B cell (primary cell): ENCODE results near the gene PRKAG2. TPM values are rescaled to one million over a fixed set of nuclear protein-coding genes. Genes with fewer than 3 reads are reported as not detected.

ENCODE experiments used
- ATAC-seq: fragments of 200-7000 bp; cut with Tn5 transposase; one replicate; pipeline ENCODE4 v1.10.0; 2021; ENCODE audit warnings: low read depth, mild to moderate bottlenecking, moderate number of reproducible peaks, moderate library complexity
- CTCF ChIA-PET: fragments of 350-600 bp; sonication (Branson Sonifier 250); formaldehyde crosslinking; loops from one replicate; lab custom pipeline; 2021; ENCODE audit warnings: antibody characterized with exemption, inconsistent platforms; lab: Charles Lee
- POLR2A ChIA-PET: fragments of 350-600 bp; sonication (Branson Sonifier 250); formaldehyde crosslinking; loops from one replicate; lab custom pipeline; 2021; ENCODE audit warnings: antibody characterized with exemption; lab: Charles Lee
- DNase-seq: peaks from one replicate; pipeline ENCODE4 v3.0.0; 2013
- H2AFZ ChIP-seq: 2 replicates; pipeline ENCODE4 v1.6.1; 2012; ENCODE audit warnings: mild to moderate bottlenecking, low read depth, low read length; ENCODE audit not compliant: insufficient read depth, poor library complexity, severe bottlenecking
- H3K27ac ChIP-seq, 2 donors: 1 replicate in 1 of 2; 2 replicates in 1 of 2; pipeline ENCODE4 v1.5.1; 2012 to 2013; ENCODE audit warnings: low read length in 2 of 2, mild to moderate bottlenecking in 2 of 2, moderate library complexity in 1 of 2
- H3K27me3 ChIP-seq, 4 experiments: fragments of 200-600 bp in 1 of 4; sonication (generic) in 1 of 4; replicated peaks in 1 of 4; 1 replicate in 2 of 4; 2 replicates in 2 of 4; pipeline versions ENCODE4 v1.6.1 to v1.7.0; 2013 to 2016; ENCODE audit warnings: low read length in 3 of 4, mild to moderate bottlenecking in 2 of 4, mixed read lengths in 1 of 4, moderate library complexity in 1 of 4; ENCODE audit not compliant: insufficient read depth in 4 of 4, control insufficient read depth in 3 of 4; ENCODE audit errors: control extremely low read depth in 1 of 4
- H3K36me3 ChIP-seq, 2 experiments: replicated peaks in 1 of 2; 1 replicate in 1 of 2; 2 replicates in 1 of 2; pipeline versions ENCODE4 v1.6.1 to v1.7.1; 2013; ENCODE audit warnings: low read length in 1 of 2; ENCODE audit not compliant: insufficient read depth in 2 of 2, control insufficient read depth in 1 of 2; ENCODE audit errors: control extremely low read depth in 1 of 2, extremely low read depth in 1 of 2
- H3K4me1 ChIP-seq, 2 donors: fragments of 200-600 bp in 1 of 2; sonication (generic) in 1 of 2; 1 replicate in 1 of 2; 2 replicates in 1 of 2; pipeline versions ENCODE4 v1.5.1 to v1.6.1; 2013 to 2017; ENCODE audit warnings: low read length in 2 of 2; ENCODE audit not compliant: control insufficient read depth in 2 of 2, insufficient read depth in 2 of 2
- H3K4me2 ChIP-seq: replicated peaks from 2 replicates; pipeline ENCODE3; 2012; ENCODE audit warnings: mild to moderate bottlenecking, low read depth, low read length; ENCODE audit not compliant: poor library complexity, severe bottlenecking
- H3K4me3 ChIP-seq, 5 experiments: fragments of 200-600 bp in 1 of 5; sonication (generic) in 1 of 5; 1 replicate in 3 of 5; 2 replicates in 2 of 5; pipeline versions ENCODE4 v1.5.1 to v1.7.0; 2011 to 2016; ENCODE audit warnings: low read length in 4 of 5, mild to moderate bottlenecking in 4 of 5, low read depth in 2 of 5, control low read depth in 1 of 5, moderate library complexity in 1 of 5; ENCODE audit not compliant: insufficient read depth in 1 of 5; ENCODE audit errors: control extremely low read depth in 1 of 5, extremely low read depth in 1 of 5
- H3K79me2 ChIP-seq: fragments of 200-600 bp; sonication (generic); one replicate; pipeline ENCODE4 v1.6.0; 2016; ENCODE audit warnings: low read length; ENCODE audit not compliant: control insufficient read depth, insufficient read depth
- H3K9ac ChIP-seq: fragments of 200-600 bp; sonication (generic); 2 replicates; pipeline ENCODE4 v1.6.1; 2017; ENCODE audit warnings: mild to moderate bottlenecking, low read length, moderate library complexity
- H3K9me3 ChIP-seq, 3 donors: one replicate each; pipeline versions ENCODE4 v1.6.1 to v1.7.1; 2013; ENCODE audit warnings: low read length in 2 of 3; ENCODE audit not compliant: control insufficient read depth in 2 of 3, insufficient read depth in 1 of 3; ENCODE audit errors: control extremely low read depth in 1 of 3
- H4K20me1 ChIP-seq: 2 replicates; pipeline ENCODE4 v1.6.0; 2012; ENCODE audit warnings: mild to moderate bottlenecking, low read length; ENCODE audit not compliant: insufficient read depth, control insufficient read depth, poor library complexity, severe bottlenecking
- H3K27ac Mint-ChIP-seq: one replicate; pipeline ENCODE4 v1.8.0; 2021; ENCODE audit warnings: mixed read lengths
- H3K27me3 Mint-ChIP-seq: one replicate; pipeline ENCODE4 v1.8.0; 2021; ENCODE audit warnings: mixed read lengths
- H3K4me1 Mint-ChIP-seq: one replicate; pipeline ENCODE4 v1.8.0; 2021; ENCODE audit warnings: mixed read lengths
- H3K4me3 Mint-ChIP-seq: one replicate; pipeline ENCODE4 v1.8.0; 2021; ENCODE audit warnings: mixed read lengths
- H3K9me3 Mint-ChIP-seq: one replicate; pipeline ENCODE4 v1.8.0; 2022; ENCODE audit warnings: mixed read lengths; ENCODE audit not compliant: insufficient read depth
- CTCF ChIP-seq: fragments of 200-600 bp; IDR thresholded peaks from one replicate; pipeline ENCODE4 v1.8.0; 2022; ENCODE audit warnings: antibody characterized with exemption, mild to moderate bottlenecking
- EZH2 ChIP-seq: IDR thresholded peaks from 2 replicates; pipeline ENCODE4 v1.6.1; 2012; ENCODE audit warnings: borderline replicate concordance, low read depth, mild to moderate bottlenecking, moderate library complexity, low read length; ENCODE audit not compliant: insufficient read depth, poor library complexity, severe bottlenecking
- WGBS: methylation state at CpG from one replicate; pipeline ENCODE4 v1.1.5; 2013; ENCODE audit warnings: missing lambda C conversion rate; ENCODE audit not compliant: insufficient coverage; 5-methylcytosine and 5-hydroxymethylcytosine counted together
- intact Hi-C: fragments of 100-400 bp; cut with micrococcal nuclease; formaldehyde crosslinking; loops from one replicate; pipeline ENCODE4 v1.10.0; 2022
- polyA plus RNA-seq: library from polyadenylated mRNA; depleted of rRNA; stranded (reverse); fragments of >200 nt; gene quantifications from 2 replicates; pipeline ENCODE4 v1.2.3, GENCODE V29; 2012
- total RNA-seq, 2 donors: library from RNA; stranded (reverse); fragments of 120-200 nt in 1 of 2; gene quantifications; 1 replicate in 1 of 2; 2 replicates in 1 of 2; pipeline versions ENCODE4 v1.2.3 to v1.2.4, GENCODE V29; 2013 to 2022

The PRKAG2 gene
- total and polyA plus RNA-seq, 2 donors (not counting 1 experiment from before 2014, with no cell fraction given) = 22.1 to 56.3 TPM

GRCh38 chr7:151621961-151622360, 255.0 kb downstream of the PRKAG2 start:
- H3K9me3 ChIP-seq = no peaks in the 10 kb centered on the region
- intact Hi-C loops = no loop called here
- ATAC-seq = no peak
- no peak overlapping the region for H3K27ac Mint-ChIP-seq
- H3K36me3 ChIP-seq = peaks cover 0 to 14% of the 10 kb centered on the region in 2 experiments
- 94% methylated on average over 3 of the region's 5 CpGs for WGBS
- H3K4me1 Mint-ChIP-seq = no peaks in the 10 kb centered on the region
- peaks cover 27% of the 10 kb centered on the region for H4K20me1 ChIP-seq
- H3K9me3 Mint-ChIP-seq = no peaks in the 10 kb centered on the region
- no peak overlapping the region for H3K4me2 ChIP-seq
- H2AFZ ChIP-seq = no peak overlapping the region
- no peak for TF ChIP-seq EZH2
- TF ChIP-seq CTCF = no peak
- no peak overlapping the region for H3K9ac ChIP-seq
- H3K4me1 ChIP-seq = no peaks in the 10 kb centered on the region
- no peaks in the 10 kb centered on the region for H3K27me3 Mint-ChIP-seq
- POLR2A ChIA-PET = no interaction called here
- CTCF ChIA-PET = no interaction called here
- no peak overlapping the region for H3K4me3 Mint-ChIP-seq
- peaks cover 65% of the 10 kb centered on the region for H3K79me2 ChIP-seq
- DNase-seq = no peak
- H3K27me3 ChIP-seq = no peaks in the 10 kb centered on the region
- H3K4me3 ChIP-seq = no peak overlapping the region
- H3K27ac ChIP-seq = no peak overlapping the region

DNA sequence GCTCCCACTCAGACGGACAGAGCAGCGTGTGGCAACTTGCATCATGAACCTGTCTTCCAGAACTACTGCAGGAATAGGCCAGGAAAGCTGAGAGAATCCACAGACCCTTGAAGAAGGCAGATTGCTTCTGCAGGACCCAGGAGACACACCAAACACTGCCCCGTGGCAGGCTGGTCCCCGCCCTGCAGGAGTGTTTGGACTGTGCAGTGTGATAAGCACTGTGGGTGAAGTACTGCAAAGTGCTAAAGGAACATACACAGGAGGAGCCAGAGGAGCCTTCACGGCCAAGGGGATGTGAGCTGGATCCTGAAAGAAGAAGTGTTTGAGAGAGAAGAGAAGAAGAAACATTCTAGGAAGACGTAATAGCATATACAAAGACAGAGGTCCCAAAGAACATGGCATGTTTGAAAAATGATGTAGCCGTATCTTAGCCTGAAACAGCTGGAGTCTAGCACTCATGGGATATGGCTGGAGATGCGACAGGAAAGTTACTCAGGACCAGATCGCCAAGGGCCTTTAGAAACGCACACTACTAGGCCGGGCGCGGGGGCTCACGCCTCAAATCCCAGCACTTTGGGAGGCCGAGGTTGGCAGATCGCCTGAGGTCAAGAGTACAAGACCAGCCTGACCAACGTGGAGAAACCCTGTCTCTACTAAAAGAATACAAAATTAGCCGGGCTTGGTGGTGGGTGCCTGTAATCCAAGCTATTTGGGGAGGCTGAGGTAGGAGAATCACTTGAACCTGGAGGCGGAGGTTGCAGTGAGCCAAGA, 260.3 kb downstream of the PRKAG2 start:
- no peak overlapping the region for H3K27ac ChIP-seq

More for the DNA sequence above, 260.3 kb downstream of the PRKAG2 start:
- Mint-ChIP-seq H3K27ac (no peak overlapping the region), H3K4me3 (no peak overlapping the region), H3K9me3 (no peaks in the 10 kb centered on the region), H3K27me3 (no peaks in the 10 kb centered on the region), H3K4me1 (peaks cover 2% of the 10 kb centered on the region)
- H3K36me3 ChIP-seq = peaks cover 0 to 7% of the 10 kb centered on the region in 2 experiments
- H3K4me3 ChIP-seq = no peak overlapping the region
- H3K27me3 ChIP-seq = no peaks in the 10 kb centered on the region
- H4K20me1 ChIP-seq = peaks cover 27% of the 10 kb centered on the region
- 89% methylated on average over 15 of the region's 19 CpGs for WGBS
- H2AFZ ChIP-seq = no peak overlapping the region
- CTCF ChIA-PET = interaction anchor here (1.3 kb wide), 1 partner anchor 16 kb away, joined by 4 read pairs; no protein-coding TSS in a partner anchor
- H3K79me2 ChIP-seq = peaks cover 59% of the 10 kb centered on the region
- no peak for TF ChIP-seq CTCF
- TF ChIP-seq EZH2 = no peak
- POLR2A ChIA-PET = no interaction called here
- no peaks in the 10 kb centered on the region for H3K4me1 ChIP-seq
- H3K4me2 ChIP-seq = no peak overlapping the region
- H3K9me3 ChIP-seq = no peaks in the 10 kb centered on the region
- DNase-seq (no peak), ATAC-seq (no peak)
- H3K9ac ChIP-seq = no peak overlapping the region
- intact Hi-C loops = no loop called here
